Left lung (tissue), 10 donors: ENCODE measurements around the gene TIMM8B. TPM values are rescaled to one million over a fixed set of nuclear protein-coding genes. Genes with fewer than 3 reads are reported as not detected.
"Not testable (repeated sequence)": the region's sequence is repeated elsewhere in the genome, so short reads cannot be mapped to it uniquely, and the experiment has no call there.

Experiments used
- ATAC-seq: fragments of 200-7000 bp; cut with Tn5 transposase; one replicate; pipeline ENCODE4 v1.9.1; 2020; ENCODE audit warnings: moderate library complexity
- DNase-seq, 4 donors: peaks; one replicate each; pipeline ENCODE4 v3.0.0-alpha.2; 2013 to 2020
- H3K27ac ChIP-seq, 2 donors: fragments of 200-600 bp; sonication (generic) in 1 of 2; one replicate each; pipeline versions ENCODE4 v1.5.0 to v1.8.0; 2020 to 2021
- H3K27me3 ChIP-seq, 2 donors: fragments of 200-600 bp; sonication (generic) in 1 of 2; one replicate each; pipeline versions ENCODE4 v1.5.0 to v1.8.0; 2020 to 2021
- H3K36me3 ChIP-seq, 2 donors: fragments of 200-600 bp; sonication (generic) in 1 of 2; one replicate each; pipeline versions ENCODE4 v1.5.0 to v1.8.0; 2020 to 2021
- H3K4me1 ChIP-seq, 2 donors: fragments of 200-600 bp; one replicate each; pipeline ENCODE4 v1.8.0; 2021
- H3K4me3 ChIP-seq, 2 donors: fragments of 200-600 bp; sonication (generic) in 1 of 2; one replicate each; pipeline versions ENCODE4 v1.5.0 to v1.8.0; 2020 to 2021; ENCODE audit warnings: mild to moderate bottlenecking in 1 of 2
- H3K9me3 ChIP-seq, 2 donors: fragments of 200-600 bp; sonication (generic) in 1 of 2; one replicate each; pipeline versions ENCODE4 v1.5.0 to v1.8.0; 2020 to 2021
- CTCF ChIP-seq, 2 donors: fragments of 200-600 bp; sonication (generic) in 1 of 2; IDR thresholded peaks; one replicate each; pipeline versions ENCODE4 v1.5.0 to v1.8.0; 2021; ENCODE audit warnings: antibody characterized with exemption in 2 of 2
- intact Hi-C, 2 donors: fragments of 100-400 bp; cut with DNase I; formaldehyde crosslinking; loops; one replicate each; pipeline versions ENCODE4 v1.11.2 to v1.14.2; 2022
- polyA plus RNA-seq, 6 donors: library from polyadenylated mRNA; unstranded; fragments of 120-200 nt; gene quantifications; one replicate each; pipeline ENCODE4 v1.2.1, GENCODE V29; 2013; ENCODE audit not compliant: insufficient read length in 6 of 6
- total RNA-seq, 2 donors: library from RNA; stranded (reverse); fragmentation: NEBNext Ultra II Directional; extraction: Animal tissue kit (Norgen Biotek cat#: 25700); gene quantifications; one replicate each; pipeline ENCODE4 v1.2.1, GENCODE V29; 2021
- donor health status: DM: no; HTN: yes; CAD: no.
- donor health status: DM: no; HTN: no; CAD: no.

Gene TIMM8B
- total and polyA plus RNA-seq, 8 donors, result 55.1 to 64.5 (median 59.3) TPM

GRCh38 chr11:112103446-112103845 lies 16.9 kb upstream of the TIMM8B start:
- intact Hi-C loops, result no loop called here
- H3K4me1 ChIP-seq, result peaks cover 0 to 9% of the 10 kb centered on the region in 2 donors
- no peak overlapping the region for H3K27ac ChIP-seq
- H3K9me3 ChIP-seq, result no peaks in the 10 kb centered on the region
- no peak for TF ChIP-seq CTCF (IDR thresholded peaks at IDR 0.05)
- H3K27me3 ChIP-seq, result no peaks in the 10 kb centered on the region
- H3K36me3 ChIP-seq, result peaks cover 0 to 7% of the 10 kb centered on the region in 2 donors
- ATAC-seq (no peak), DNase-seq (no peak)
- H3K4me3 ChIP-seq, result no peak overlapping the region

GRCh38 chr11:112100462-112100861 lies 13.9 kb upstream of the TIMM8B start:
- Histone ChIP-seq H3K27ac (no peak overlapping the region), H3K9me3 (no peaks in the 10 kb centered on the region), H3K4me3 (no peak overlapping the region), H3K36me3 (peaks cover 0 to 29% of the 10 kb centered on the region in 2 donors), H3K27me3 (no peaks in the 10 kb centered on the region), H3K4me1 (peaks cover 0 to 9% of the 10 kb centered on the region in 2 donors)
- no peak for TF ChIP-seq CTCF (IDR thresholded peaks at IDR 0.05)
- no peak for ATAC-seq
- intact Hi-C loops, result no loop called here
- no peak for DNase-seq

- intact Hi-C loops, result no loop called here
- Histone ChIP-seq H3K9me3 (no peaks in the 10 kb centered on the region), H3K27ac (no peak overlapping the region), H3K36me3 (peaks cover 0 to 54% of the 10 kb centered on the region in 2 donors), H3K4me1 (no peaks in the 10 kb centered on the region), H3K27me3 (no peaks in the 10 kb centered on the region), H3K4me3 (no peak overlapping the region)
- ATAC-seq (no peak), DNase-seq (no peak)
- TF ChIP-seq CTCF (IDR thresholded peaks at IDR 0.05), result no peak
These were observed 11.4 kb upstream of the TIMM8B start for GRCh38 chr11:112097734-112098528.

- H3K36me3 ChIP-seq, result peaks cover 0 to 72% of the 10 kb centered on the region in 2 donors
- no peaks in the 10 kb centered on the region for H3K9me3 ChIP-seq
- H3K4me3 ChIP-seq, result no peak overlapping the region
These were observed 9.6 kb upstream of the TIMM8B start for GRCh38 chr11:112096194-112096593.

GRCh38 chr11:112095302-112095701 lies 8.7 kb upstream of the TIMM8B start:
- DNase-seq, H3K9me3 ChIP-seq, ATAC-seq, H3K27ac ChIP-seq, H3K4me3 ChIP-seq, H3K4me1 ChIP-seq, intact Hi-C loops, H3K27me3 ChIP-seq: not testable (repeated sequence)
- H3K36me3 ChIP-seq, result peaks cover 0 to 81% of the 10 kb centered on the region in 2 donors

More at GRCh38 chr11:112096194-112096593, 9.6 kb upstream of the TIMM8B start:
- Histone ChIP-seq H3K27ac (no peak overlapping the region), H3K4me1 (no peaks in the 10 kb centered on the region), H3K27me3 (no peaks in the 10 kb centered on the region)
- ATAC-seq, result no peak
- no peak for TF ChIP-seq CTCF (IDR thresholded peaks at IDR 0.05)
- DNase-seq, result no peak
- intact Hi-C loops, result no loop called here
